HepG2 (cell line): Measurements from ENCODE around the gene CHRD. TPM values are rescaled to one million over a fixed set of nuclear protein-coding genes. Genes with fewer than 3 reads are reported as not detected.

ENCODE experiments used
- MEF2D ChIP-seq: sonication (generic); formaldehyde crosslinking; IDR thresholded peaks from 2 replicates; pipeline ENCODE4 v1.5.1; 2020; ENCODE audit warnings: mild to moderate bottlenecking, missing genetic modification reagents
- PLRG1 ChIP-seq: fragments of 450-650 bp; conservative IDR thresholded peaks from 2 replicates; pipeline ENCODE4 v1.6.1; 2016
- SMARCE1 ChIP-seq: fragments of 450-650 bp; IDR thresholded peaks from 2 replicates; pipeline ENCODE4 v1.6.1; 2017; ENCODE audit warnings: borderline replicate concordance
- TCF7L2 ChIP-seq: IDR thresholded peaks from 2 replicates; pipeline ENCODE4 v1.6.1; 2011; ENCODE audit warnings: mild to moderate bottlenecking, low read depth, low read length, moderate library complexity
- ZFP36L2 ChIP-seq: sonication (generic); formaldehyde crosslinking; IDR thresholded peaks from 2 replicates; pipeline ENCODE4 v1.4.0; 2020; ENCODE audit warnings: missing genetic modification reagents
- ZNF331 ChIP-seq: sonication (generic); formaldehyde crosslinking; IDR thresholded peaks from 2 replicates; pipeline ENCODE4 v1.4.0; 2020; ENCODE audit warnings: missing genetic modification reagents
- ZNF577 ChIP-seq: sonication (generic); formaldehyde crosslinking; IDR thresholded peaks from 2 replicates; pipeline ENCODE4 v1.4.0; 2020; ENCODE audit warnings: mild to moderate bottlenecking, low read depth, missing genetic modification reagents, borderline replicate concordance
- ZNF598 ChIP-seq: sonication (generic); formaldehyde crosslinking; IDR thresholded peaks from 2 replicates; pipeline ENCODE4 v1.5.1; 2020; ENCODE audit warnings: mild to moderate bottlenecking, missing genetic modification reagents, borderline replicate concordance
- polyA plus RNA-seq, 8 experiments: library from polyadenylated mRNA; depleted of rRNA in 3 of 8; stranded (reverse) in 7 of 8; unstranded in 1 of 8; fragments of >200 nt; fragmentation: Illumina TruSeq in 4 of 8; extraction: Trizol in 4 of 8; gene quantifications; 2 replicates each; pipeline versions ENCODE4 v1.2.1 to v1.2.3, GENCODE V29; 2011 to 2016; ENCODE audit warnings: low read depth in 4 of 8, missing spikeins in 1 of 8, mixed read lengths in 1 of 8; ENCODE audit not compliant: insufficient read depth in 1 of 8
- total RNA-seq, 5 experiments: library from RNA; depleted of rRNA; stranded (reverse); fragments of >200 nt; fragmentation: Illumina TruSeq; extraction: Trizol; gene quantifications; 2 replicates each; pipeline ENCODE4 v1.2.3, GENCODE V29; 2016; ENCODE audit warnings: low read depth in 1 of 5
- TF ChIP-seq, protein P1 (sequence below): sonication (generic); formaldehyde crosslinking; IDR thresholded peaks from 2 replicates; pipeline ENCODE4 v1.8.1; 2023; ENCODE audit warnings: missing genetic modification reagents, inconsistent platforms, borderline replicate concordance
- TF ChIP-seq, protein P2 (sequence below): sonication (generic); formaldehyde crosslinking; IDR thresholded peaks from 2 replicates; pipeline ENCODE4 v1.5.0; 2020; ENCODE audit warnings: mild to moderate bottlenecking, missing genetic modification reagents, borderline replicate concordance
- TF ChIP-seq, protein P3 (sequence below), 2 experiments: sonication (generic) in 1 of 2; formaldehyde crosslinking in 1 of 2; IDR thresholded peaks; 2 replicates each; pipeline versions ENCODE4 v1.4.0 to v1.6.1; 2016 to 2020; ENCODE audit warnings: borderline replicate concordance in 1 of 2, low read depth in 1 of 2, mild to moderate bottlenecking in 1 of 2, missing genetic modification reagents in 1 of 2
- TF ChIP-seq, protein P4 (sequence below): IDR thresholded peaks from 2 replicates; pipeline ENCODE4 v1.6.1; 2016
- TF ChIP-seq, protein P5 (sequence below): IDR thresholded peaks from 2 replicates; pipeline ENCODE4 v1.4.0; 2020; ENCODE audit warnings: mild to moderate bottlenecking, missing genetic modification reagents
- TF ChIP-seq, protein P6 (sequence below): IDR thresholded peaks from 2 replicates; pipeline ENCODE4 v1.6.1; 2016; ENCODE audit warnings: missing compliant biosample characterization, missing genetic modification reagents, borderline replicate concordance

Gene CHRD
- total and polyA plus RNA-seq, 2 of the 13 experiments (the other 11 are each of a cell fraction or from before 2014, with no cell fraction given), result 22.2 to 35.2 TPM

DNA sequence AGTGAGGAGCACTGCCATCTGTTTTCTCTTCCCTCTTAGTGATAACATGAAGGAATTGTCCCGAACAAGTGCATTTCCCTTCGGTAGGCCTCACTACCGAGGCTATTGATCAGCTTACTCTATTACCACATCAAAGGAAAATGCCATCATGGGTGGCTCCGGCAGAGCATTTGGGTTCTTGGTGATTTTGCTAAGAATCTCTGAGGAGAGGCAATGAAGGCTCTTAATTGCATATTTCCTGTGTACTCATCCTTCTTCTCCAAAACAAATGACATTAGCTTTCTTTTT, 35.3 kb downstream of the CHRD start (continued):
- TF ChIP-seq, protein P1, sequence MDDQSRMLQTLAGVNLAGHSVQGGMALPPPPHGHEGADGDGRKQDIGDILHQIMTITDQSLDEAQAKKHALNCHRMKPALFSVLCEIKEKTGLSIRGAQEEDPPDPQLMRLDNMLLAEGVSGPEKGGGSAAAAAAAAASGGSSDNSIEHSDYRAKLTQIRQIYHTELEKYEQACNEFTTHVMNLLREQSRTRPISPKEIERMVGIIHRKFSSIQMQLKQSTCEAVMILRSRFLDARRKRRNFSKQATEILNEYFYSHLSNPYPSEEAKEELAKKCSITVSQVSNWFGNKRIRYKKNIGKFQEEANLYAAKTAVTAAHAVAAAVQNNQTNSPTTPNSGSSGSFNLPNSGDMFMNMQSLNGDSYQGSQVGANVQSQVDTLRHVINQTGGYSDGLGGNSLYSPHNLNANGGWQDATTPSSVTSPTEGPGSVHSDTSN (CRISPR knock-in tag), result no peak
- TF ChIP-seq ZNF577 (CRISPR knock-in tag) (no peak), TCF7L2 (no peak), MEF2D (CRISPR knock-in tag) (no peak), PLRG1 (no peak), ZNF331 (CRISPR knock-in tag) (no peak), ZNF598 (CRISPR knock-in tag) (no peak), SMARCE1 (no peak), ZFP36L2 (CRISPR knock-in tag) (no peak)
- TF ChIP-seq, protein P2, sequence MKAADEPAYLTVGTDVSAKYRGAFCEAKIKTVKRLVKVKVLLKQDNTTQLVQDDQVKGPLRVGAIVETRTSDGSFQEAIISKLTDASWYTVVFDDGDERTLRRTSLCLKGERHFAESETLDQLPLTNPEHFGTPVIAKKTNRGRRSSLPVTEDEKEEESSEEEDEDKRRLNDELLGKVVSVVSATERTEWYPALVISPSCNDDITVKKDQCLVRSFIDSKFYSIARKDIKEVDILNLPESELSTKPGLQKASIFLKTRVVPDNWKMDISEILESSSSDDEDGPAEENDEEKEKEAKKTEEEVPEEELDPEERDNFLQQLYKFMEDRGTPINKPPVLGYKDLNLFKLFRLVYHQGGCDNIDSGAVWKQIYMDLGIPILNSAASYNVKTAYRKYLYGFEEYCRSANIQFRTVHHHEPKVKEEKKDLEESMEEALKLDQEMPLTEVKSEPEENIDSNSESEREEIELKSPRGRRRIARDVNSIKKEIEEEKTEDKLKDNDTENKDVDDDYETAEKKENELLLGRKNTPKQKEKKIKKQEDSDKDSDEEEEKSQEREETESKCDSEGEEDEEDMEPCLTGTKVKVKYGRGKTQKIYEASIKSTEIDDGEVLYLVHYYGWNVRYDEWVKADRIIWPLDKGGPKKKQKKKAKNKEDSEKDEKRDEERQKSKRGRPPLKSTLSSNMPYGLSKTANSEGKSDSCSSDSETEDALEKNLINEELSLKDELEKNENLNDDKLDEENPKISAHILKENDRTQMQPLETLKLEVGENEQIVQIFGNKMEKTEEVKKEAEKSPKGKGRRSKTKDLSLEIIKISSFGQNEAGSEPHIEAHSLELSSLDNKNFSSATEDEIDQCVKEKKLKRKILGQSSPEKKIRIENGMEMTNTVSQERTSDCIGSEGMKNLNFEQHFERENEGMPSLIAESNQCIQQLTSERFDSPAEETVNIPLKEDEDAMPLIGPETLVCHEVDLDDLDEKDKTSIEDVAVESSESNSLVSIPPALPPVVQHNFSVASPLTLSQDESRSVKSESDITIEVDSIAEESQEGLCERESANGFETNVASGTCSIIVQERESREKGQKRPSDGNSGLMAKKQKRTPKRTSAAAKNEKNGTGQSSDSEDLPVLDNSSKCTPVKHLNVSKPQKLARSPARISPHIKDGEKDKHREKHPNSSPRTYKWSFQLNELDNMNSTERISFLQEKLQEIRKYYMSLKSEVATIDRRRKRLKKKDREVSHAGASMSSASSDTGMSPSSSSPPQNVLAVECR (CRISPR knock-in tag), result no peak; the same call in 1 of the 2 replicates
- TF ChIP-seq, protein P3, sequence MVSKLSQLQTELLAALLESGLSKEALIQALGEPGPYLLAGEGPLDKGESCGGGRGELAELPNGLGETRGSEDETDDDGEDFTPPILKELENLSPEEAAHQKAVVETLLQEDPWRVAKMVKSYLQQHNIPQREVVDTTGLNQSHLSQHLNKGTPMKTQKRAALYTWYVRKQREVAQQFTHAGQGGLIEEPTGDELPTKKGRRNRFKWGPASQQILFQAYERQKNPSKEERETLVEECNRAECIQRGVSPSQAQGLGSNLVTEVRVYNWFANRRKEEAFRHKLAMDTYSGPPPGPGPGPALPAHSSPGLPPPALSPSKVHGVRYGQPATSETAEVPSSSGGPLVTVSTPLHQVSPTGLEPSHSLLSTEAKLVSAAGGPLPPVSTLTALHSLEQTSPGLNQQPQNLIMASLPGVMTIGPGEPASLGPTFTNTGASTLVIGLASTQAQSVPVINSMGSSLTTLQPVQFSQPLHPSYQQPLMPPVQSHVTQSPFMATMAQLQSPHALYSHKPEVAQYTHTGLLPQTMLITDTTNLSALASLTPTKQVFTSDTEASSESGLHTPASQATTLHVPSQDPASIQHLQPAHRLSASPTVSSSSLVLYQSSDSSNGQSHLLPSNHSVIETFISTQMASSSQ (IDR thresholded peaks at IDR 0.05; ENCODE audit: low read depth), result no peak
- TF ChIP-seq, protein P3 (CRISPR knock-in tag; IDR thresholded peaks at IDR 0.05; ENCODE audit: borderline replicate concordance), result no peak
- TF ChIP-seq, protein P4, sequence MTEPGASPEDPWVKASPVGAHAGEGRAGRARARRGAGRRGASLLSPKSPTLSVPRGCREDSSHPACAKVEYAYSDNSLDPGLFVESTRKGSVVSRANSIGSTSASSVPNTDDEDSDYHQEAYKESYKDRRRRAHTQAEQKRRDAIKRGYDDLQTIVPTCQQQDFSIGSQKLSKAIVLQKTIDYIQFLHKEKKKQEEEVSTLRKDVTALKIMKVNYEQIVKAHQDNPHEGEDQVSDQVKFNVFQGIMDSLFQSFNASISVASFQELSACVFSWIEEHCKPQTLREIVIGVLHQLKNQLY (CRISPR knock-in tag), result no peak
- TF ChIP-seq, protein P5, sequence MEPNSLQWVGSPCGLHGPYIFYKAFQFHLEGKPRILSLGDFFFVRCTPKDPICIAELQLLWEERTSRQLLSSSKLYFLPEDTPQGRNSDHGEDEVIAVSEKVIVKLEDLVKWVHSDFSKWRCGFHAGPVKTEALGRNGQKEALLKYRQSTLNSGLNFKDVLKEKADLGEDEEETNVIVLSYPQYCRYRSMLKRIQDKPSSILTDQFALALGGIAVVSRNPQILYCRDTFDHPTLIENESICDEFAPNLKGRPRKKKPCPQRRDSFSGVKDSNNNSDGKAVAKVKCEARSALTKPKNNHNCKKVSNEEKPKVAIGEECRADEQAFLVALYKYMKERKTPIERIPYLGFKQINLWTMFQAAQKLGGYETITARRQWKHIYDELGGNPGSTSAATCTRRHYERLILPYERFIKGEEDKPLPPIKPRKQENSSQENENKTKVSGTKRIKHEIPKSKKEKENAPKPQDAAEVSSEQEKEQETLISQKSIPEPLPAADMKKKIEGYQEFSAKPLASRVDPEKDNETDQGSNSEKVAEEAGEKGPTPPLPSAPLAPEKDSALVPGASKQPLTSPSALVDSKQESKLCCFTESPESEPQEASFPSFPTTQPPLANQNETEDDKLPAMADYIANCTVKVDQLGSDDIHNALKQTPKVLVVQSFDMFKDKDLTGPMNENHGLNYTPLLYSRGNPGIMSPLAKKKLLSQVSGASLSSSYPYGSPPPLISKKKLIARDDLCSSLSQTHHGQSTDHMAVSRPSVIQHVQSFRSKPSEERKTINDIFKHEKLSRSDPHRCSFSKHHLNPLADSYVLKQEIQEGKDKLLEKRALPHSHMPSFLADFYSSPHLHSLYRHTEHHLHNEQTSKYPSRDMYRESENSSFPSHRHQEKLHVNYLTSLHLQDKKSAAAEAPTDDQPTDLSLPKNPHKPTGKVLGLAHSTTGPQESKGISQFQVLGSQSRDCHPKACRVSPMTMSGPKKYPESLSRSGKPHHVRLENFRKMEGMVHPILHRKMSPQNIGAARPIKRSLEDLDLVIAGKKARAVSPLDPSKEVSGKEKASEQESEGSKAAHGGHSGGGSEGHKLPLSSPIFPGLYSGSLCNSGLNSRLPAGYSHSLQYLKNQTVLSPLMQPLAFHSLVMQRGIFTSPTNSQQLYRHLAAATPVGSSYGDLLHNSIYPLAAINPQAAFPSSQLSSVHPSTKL, result 0 out of 2 replicates have a peak, but pooled peaks have one; percentile 10
- TF ChIP-seq, protein P6, sequence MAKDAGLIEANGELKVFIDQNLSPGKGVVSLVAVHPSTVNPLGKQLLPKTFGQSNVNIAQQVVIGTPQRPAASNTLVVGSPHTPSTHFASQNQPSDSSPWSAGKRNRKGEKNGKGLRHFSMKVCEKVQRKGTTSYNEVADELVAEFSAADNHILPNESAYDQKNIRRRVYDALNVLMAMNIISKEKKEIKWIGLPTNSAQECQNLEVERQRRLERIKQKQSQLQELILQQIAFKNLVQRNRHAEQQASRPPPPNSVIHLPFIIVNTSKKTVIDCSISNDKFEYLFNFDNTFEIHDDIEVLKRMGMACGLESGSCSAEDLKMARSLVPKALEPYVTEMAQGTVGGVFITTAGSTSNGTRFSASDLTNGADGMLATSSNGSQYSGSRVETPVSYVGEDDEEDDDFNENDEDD (CRISPR knock-in tag), result no peak
